D721Med (cell line): ENCODE measurements around the gene PLEKHA6.

ENCODE experiments used
- DNase-seq: peaks from one replicate; pipeline ENCODE4 v3.0.0; 2011; ENCODE audit warnings: low spot score; ENCODE audit not compliant: insufficient read length
- FAIRE-seq: peaks from 2 replicates; lab custom pipeline; 2011; peaks lifted over from hg19 to GRCh38; lab: Jason Lieb, UNC
- CTCF ChIP-seq: IDR thresholded peaks from 2 replicates; pipeline ENCODE4 v1.5.1; 2012; ENCODE audit warnings: mild to moderate bottlenecking, control low read depth; ENCODE audit not compliant: insufficient read depth; ENCODE audit errors: missing control alignments

PLEKHA6 gene

DNA sequence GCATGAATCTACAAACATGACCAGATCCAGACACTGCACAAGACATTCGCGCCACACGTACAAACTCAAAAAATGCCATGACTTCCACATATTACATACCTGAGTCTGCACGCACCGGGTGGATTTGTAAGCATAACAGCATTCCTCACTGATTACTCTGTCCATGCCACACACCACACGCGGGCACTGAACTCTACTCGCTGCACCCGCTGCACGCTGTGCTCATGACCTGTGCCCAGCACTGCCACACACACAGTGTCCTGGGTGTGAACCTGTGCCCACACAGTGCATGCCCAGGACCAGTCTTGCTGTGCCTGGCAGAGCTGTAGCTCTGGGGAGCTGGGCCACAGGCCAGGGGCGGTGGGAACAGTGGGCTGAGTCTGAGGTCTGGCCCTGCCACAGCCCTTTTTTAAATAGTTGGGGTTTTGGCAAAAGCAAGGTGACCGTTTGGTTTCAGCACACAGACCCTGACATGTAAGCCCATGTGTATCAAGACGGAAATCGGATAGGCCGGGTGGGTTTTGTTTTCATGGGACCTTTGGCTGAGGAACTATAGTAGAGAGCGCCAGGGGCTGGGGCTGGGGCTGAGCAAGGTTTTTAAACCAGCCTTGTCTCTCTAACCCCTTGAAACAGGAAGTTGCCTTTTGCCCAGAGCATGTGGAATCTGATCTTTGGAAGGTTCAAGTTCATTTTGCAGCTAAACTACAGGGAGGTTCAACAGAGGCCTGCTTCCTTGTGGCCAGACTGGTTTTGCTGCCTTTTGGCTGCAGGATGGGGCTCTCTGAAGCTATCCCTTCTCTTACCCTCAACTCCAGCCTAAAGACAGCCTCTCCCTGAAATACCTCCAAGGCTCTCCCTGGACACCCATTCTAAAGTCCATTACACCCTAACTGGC lies 133.6 kb downstream of the PLEKHA6 start:
- TF ChIP-seq CTCF = no peak
- no peak for FAIRE-seq
- DNase-seq = no peak

GRCh38 chr1:204224655-204225054 lies 135.1 kb downstream of the PLEKHA6 start:
- no peak for TF ChIP-seq CTCF
- DNase-seq (no peak), FAIRE-seq (peak; percentile 35)

GRCh38 chr1:204223129-204223860 lies 136.4 kb downstream of the PLEKHA6 start:
- FAIRE-seq = no peak

DNA sequence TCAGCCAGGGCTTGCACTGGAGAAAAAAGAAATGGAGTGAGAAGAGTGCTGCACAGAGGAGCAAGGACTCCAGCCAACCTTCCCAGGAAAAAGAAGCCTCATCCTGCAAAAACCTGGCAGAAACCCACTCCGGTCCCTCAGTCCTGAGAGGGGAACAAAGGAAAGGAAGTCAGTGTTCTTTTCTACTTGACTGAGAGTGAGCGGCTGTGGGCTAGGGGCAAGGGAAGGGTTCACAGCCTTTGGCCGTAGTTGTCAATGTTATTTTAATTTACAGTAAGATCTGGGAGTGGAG lies 137.0 kb downstream of the PLEKHA6 start:
- no peak for FAIRE-seq
- no peak for DNase-seq
- TF ChIP-seq CTCF = no peak

More at GRCh38 chr1:204223129-204223860, 136.4 kb downstream of the PLEKHA6 start:
- DNase-seq = no peak
- no peak for TF ChIP-seq CTCF

DNA sequence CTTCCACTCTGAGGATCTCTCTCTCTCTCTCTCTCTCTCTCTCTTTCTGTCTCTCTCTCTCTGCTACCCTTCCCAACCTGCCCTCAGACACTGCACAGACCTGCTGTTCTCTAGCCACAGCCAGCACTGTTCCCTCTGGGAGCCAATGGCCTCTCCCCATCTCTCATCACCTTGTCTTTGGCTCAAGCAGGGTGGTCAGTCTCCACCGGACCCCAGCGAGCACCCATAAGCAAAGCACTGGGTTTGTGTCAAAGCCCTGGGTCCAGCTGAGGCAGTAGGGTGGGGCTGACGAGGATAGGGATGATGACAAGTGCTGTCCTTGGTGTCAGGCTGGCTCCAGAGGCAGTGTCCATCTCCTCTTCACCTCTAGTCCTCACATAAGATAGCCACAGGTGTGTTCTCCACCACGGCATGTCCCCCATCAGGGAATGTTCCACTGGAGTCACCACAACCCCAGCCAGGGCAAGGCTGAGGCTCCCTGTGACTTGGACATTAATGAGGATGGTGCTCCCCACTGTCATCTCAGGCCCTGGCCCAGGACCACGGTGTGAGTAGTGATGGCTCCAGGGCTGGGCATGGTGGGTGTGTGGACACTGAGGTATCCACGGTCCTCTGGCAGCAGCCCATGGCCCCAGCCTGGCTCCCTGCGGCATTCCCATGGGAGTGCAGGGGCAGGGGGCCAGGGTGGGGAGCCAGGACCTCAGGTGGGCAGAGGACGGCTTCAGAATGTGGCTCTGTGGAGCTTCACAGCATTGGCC lies 137.5 kb downstream of the PLEKHA6 start:
- DNase-seq (no peak), FAIRE-seq (no peak)
- no peak for TF ChIP-seq CTCF

DNA sequence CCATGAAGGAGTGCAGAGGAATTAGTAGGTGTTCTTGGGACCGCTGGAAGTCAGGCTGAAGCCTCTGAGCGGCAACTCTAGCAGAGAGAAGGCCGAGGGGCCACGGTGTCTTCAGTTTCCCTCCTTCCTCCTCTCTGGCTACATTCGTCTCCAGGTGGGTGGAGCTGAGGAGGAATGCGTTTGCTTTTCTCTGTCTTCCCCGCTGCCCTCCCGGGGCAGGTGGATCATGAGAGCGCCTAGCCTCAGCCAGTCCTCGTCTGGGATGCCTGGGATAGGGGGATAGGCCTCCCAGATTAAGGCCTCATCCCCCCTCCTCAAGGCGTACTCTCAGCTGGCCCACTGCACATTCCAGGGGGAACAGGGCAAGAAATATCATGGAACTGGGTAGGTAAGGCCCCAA lies 138.5 kb downstream of the PLEKHA6 start:
- TF ChIP-seq CTCF = no peak
- DNase-seq (no peak), FAIRE-seq (no peak)
